ENCODE measurements around the gene SRA1. TPM values are rescaled to one million over a fixed set of nuclear protein-coding genes. Genes with fewer than 3 reads are reported as not detected.

Gene SRA1
- total and polyA plus RNA-seq, 9 donors, result 11.7 to 34.4 (median 20.1) TPM

DNA sequence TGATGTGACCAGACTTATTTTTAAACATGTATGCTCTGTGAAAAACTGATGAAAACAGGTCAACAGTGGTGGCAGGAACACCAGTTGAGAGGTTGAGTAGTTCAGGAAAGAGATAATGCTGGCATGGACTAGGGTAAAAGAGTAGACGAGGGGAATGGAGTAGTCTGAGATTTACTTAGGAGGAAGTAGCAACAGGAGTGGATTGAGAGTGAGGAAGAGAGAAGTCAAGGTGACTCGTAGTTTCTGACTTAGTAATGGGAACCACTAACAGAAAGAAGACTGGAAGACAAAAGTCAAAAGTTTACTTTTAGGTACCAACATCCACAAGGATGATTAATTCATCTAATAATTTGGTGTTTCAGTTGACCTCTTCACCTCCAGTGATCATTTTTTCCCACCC, 3.6 kb downstream of the SRA1 start:
- TF ChIP-seq EP300 (IDR thresholded peaks at IDR 0.05), result no peak
- no peak for TF ChIP-seq POLR2A (IDR thresholded peaks at IDR 0.05)
- TF ChIP-seq, protein P1, sequence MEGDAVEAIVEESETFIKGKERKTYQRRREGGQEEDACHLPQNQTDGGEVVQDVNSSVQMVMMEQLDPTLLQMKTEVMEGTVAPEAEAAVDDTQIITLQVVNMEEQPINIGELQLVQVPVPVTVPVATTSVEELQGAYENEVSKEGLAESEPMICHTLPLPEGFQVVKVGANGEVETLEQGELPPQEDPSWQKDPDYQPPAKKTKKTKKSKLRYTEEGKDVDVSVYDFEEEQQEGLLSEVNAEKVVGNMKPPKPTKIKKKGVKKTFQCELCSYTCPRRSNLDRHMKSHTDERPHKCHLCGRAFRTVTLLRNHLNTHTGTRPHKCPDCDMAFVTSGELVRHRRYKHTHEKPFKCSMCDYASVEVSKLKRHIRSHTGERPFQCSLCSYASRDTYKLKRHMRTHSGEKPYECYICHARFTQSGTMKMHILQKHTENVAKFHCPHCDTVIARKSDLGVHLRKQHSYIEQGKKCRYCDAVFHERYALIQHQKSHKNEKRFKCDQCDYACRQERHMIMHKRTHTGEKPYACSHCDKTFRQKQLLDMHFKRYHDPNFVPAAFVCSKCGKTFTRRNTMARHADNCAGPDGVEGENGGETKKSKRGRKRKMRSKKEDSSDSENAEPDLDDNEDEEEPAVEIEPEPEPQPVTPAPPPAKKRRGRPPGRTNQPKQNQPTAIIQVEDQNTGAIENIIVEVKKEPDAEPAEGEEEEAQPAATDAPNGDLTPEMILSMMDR (IDR thresholded peaks at IDR 0.05), result no peak
- H3K27me3 ChIP-seq, result no peaks in the 10 kb centered on the region
- 79 to 85% (median 85%) methylated on average over 2 of the region's 2 CpGs for WGBS, 3 donors
- intact Hi-C loops (cut with DNase I), result no loop called here
- no peak for DNase-seq
- no peaks in the 10 kb centered on the region for H3K9me3 ChIP-seq
- peaks cover 11% of the 10 kb centered on the region for H3K4me1 ChIP-seq (ENCODE audit: insufficient read depth)
- no peak overlapping the region for H3K4me3 ChIP-seq
- H3K36me3 ChIP-seq, result no peaks in the 10 kb centered on the region
- no peak overlapping the region for H3K27ac ChIP-seq

DNA sequence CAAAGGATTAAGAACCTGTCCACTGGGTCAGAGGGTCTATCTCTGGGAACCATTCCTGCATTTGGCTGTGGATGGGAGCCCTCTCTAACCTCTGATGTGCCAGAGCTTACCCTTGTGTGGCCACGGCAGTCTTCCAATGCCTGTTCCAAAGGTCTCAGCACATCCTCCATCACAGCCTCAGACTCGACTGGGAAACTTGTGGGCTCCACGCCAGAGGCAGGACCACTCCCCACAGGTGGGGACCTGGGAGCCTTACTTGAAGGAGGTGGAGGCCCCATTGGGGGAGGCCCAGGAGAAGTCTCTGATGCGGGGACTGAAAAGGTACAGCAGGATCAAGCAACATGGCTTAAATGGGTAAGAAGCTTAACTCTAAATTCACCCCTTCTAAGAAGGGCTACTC, 5.4 kb downstream of the SRA1 start:
- 76 to 81% (median 77%) methylated on average over 3 to 4 of the region's 4 CpGs for WGBS, 3 donors
- DNase-seq, result no peak
- Histone ChIP-seq H3K36me3 (no peaks in the 10 kb centered on the region), H3K9me3 (no peaks in the 10 kb centered on the region), H3K27me3 (no peaks in the 10 kb centered on the region), H3K4me1 (ENCODE audit: insufficient read depth) (peaks cover 16% of the 10 kb centered on the region), H3K4me3 (no peak overlapping the region), H3K27ac (no peak overlapping the region)
- intact Hi-C loops (cut with DNase I), result no loop called here
- TF ChIP-seq, protein P1 (IDR thresholded peaks at IDR 0.05), result no peak
- TF ChIP-seq EP300 (IDR thresholded peaks at IDR 0.05) (no peak), POLR2A (IDR thresholded peaks at IDR 0.05) (no peak)

DNA sequence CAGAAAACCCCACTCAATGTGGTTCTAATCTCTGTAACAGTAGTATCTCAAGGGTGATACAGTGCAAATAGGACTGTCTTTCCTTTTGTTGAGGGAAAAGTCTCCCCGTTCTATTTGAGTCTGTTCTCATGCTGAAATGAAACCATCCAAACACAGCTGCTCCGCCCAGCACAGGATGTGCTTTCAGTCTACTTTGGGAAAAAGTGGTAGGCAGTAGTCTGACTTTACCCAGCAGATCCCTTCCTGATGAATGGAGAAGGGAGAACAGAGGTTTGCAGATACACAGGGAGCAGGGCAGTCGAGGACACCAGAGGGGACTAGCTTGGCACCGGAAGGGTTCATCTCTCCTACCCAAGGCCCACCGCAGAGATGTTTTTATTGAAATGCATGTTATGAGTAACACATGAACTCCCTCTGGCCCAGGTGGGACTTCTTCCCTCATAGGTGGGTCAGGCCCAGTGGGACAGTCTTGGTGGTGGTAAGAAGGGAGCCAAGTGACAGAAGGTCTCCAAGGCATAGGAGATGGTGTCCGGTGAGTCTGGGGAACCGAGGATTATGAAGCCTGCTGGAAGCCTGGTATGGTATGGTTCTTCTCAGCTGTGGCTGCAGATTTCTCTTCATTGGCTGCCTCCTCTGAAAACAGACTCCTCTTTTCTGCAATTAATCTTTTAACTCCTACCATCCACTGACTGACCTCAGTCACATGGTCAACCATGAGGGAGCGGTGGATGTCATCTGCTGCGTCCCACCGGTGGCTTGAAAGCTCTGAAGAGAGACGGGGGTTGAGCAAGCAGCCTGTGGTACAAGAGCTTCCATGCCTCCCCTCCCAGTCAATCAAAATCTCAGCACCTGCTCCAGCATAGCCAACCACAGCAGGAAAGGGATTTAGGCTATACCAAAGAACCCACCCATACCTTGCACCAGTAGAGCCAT, 6.9 kb downstream of the SRA1 start:
- H3K27ac ChIP-seq, result no peak overlapping the region
- peaks cover 15% of the 10 kb centered on the region for H3K4me1 ChIP-seq (ENCODE audit: insufficient read depth)

More for the DNA sequence above, 6.9 kb downstream of the SRA1 start:
- TF ChIP-seq POLR2A (IDR thresholded peaks at IDR 0.05), result no peak
- TF ChIP-seq EP300 (IDR thresholded peaks at IDR 0.05), result no peak
- TF ChIP-seq, protein P1 (IDR thresholded peaks at IDR 0.05), result no peak
- no peaks in the 10 kb centered on the region for H3K27me3 ChIP-seq
- no peaks in the 10 kb centered on the region for H3K36me3 ChIP-seq
- H3K9me3 ChIP-seq, result no peaks in the 10 kb centered on the region
- 79 to 83% (median 80%) methylated on average over 11 of the region's 11 CpGs for WGBS, 3 donors
- DNase-seq, result no peak
- intact Hi-C loops (cut with DNase I), result no loop called here
- H3K4me3 ChIP-seq, result no peak overlapping the region
